Neural progenitor cell (in vitro differentiated cells): ENCODE measurements around the gene GPR37L1. TPM values are rescaled to one million over a fixed set of nuclear protein-coding genes. Genes with fewer than 3 reads are reported as not detected.

Experiments
- DNase-seq: peaks from one replicate; pipeline ENCODE4 v3.0.0-alpha.2; 2016; ENCODE audit warnings: low spot score
- H2AFZ ChIP-seq: fragments of 200-600 bp; sonication (generic); replicated peaks from 2 replicates; pipeline ENCODE4 v1.6.1; 2016; ENCODE audit warnings: antibody characterized with exemption
- H3F3A ChIP-seq: fragments of 200-600 bp; sonication (generic); 2 replicates; pipeline ENCODE4 v1.6.1; 2016; ENCODE audit warnings: antibody characterized with exemption, low read depth
- H3K27ac ChIP-seq: fragments of 200-600 bp; sonication (generic); 2 replicates; pipeline ENCODE4 v1.5.1; 2016; ENCODE audit warnings: mild to moderate bottlenecking
- H3K27me3 ChIP-seq: fragments of 200-600 bp; sonication (generic); 2 replicates; pipeline ENCODE4 v1.6.1; 2016; ENCODE audit warnings: mild to moderate bottlenecking, moderate library complexity
- H3K36me3 ChIP-seq: fragments of 200-600 bp; sonication (generic); 2 replicates; pipeline ENCODE4 v1.5.1; 2016
- H3K4me1 ChIP-seq: fragments of 200-600 bp; sonication (generic); 2 replicates; pipeline ENCODE4 v1.6.1; 2016; ENCODE audit warnings: mixed run types
- H3K4me2 ChIP-seq: fragments of 200-600 bp; sonication (generic); 2 replicates; pipeline ENCODE4 v1.6.1; 2016
- H3K4me3 ChIP-seq: fragments of 200-600 bp; sonication (generic); 2 replicates; pipeline ENCODE4 v1.5.1; 2016
- H3K79me2 ChIP-seq: fragments of 200-600 bp; sonication (generic); 2 replicates; pipeline ENCODE4 v1.6.1; 2016; ENCODE audit warnings: low read depth
- H3K9ac ChIP-seq: fragments of 200-600 bp; sonication (generic); 2 replicates; pipeline ENCODE4 v1.6.1; 2016
- H3K9me3 ChIP-seq: fragments of 200-600 bp; sonication (generic); 2 replicates; pipeline ENCODE4 v1.5.1; 2016; ENCODE audit warnings: low read depth
- H4K20me1 ChIP-seq: fragments of 200-600 bp; sonication (generic); 2 replicates; pipeline ENCODE4 v1.6.1; 2016; ENCODE audit warnings: low read depth
- H3K27ac Mint-ChIP-seq: 3 replicates; pipeline ENCODE4 v1.8.0; 2021; ENCODE audit warnings: mixed read lengths
- H3K27me3 Mint-ChIP-seq: 2 replicates; pipeline ENCODE4 v1.8.0; 2022; ENCODE audit warnings: low read depth, mild to moderate bottlenecking, inconsistent platforms, moderate library complexity, mixed read lengths; ENCODE audit not compliant: insufficient read depth
- H3K36me3 Mint-ChIP-seq: 3 replicates; pipeline ENCODE4 v1.8.0; 2021; ENCODE audit warnings: mixed read lengths
- H3K4me1 Mint-ChIP-seq: 3 replicates; pipeline ENCODE4 v1.8.0; 2021; ENCODE audit warnings: mixed read lengths
- H3K4me3 Mint-ChIP-seq: 3 replicates; pipeline ENCODE4 v1.8.0; 2021; ENCODE audit warnings: mild to moderate bottlenecking, moderate library complexity, mixed read lengths
- H3K9me3 Mint-ChIP-seq: 3 replicates; pipeline ENCODE4 v1.8.0; 2020; ENCODE audit warnings: mixed read lengths
- EZH2 ChIP-seq: fragments of 200-600 bp; sonication (generic); IDR thresholded peaks from 2 replicates; pipeline ENCODE4 v1.6.1; 2017; ENCODE audit warnings: antibody characterized with exemption, mild to moderate bottlenecking, moderate library complexity
- EZH2phosphoT487 ChIP-seq: fragments of 200-600 bp; sonication (generic); IDR thresholded peaks from 2 replicates; pipeline ENCODE4 v1.6.1; 2017; ENCODE audit warnings: antibody characterized with exemption
- total RNA-seq: library from RNA; depleted of rRNA; stranded (reverse); fragments of >200 nt; gene quantifications from 2 replicates; pipeline ENCODE4 v1.2.3, GENCODE V29; 2015; ENCODE audit warnings: low replicate concordance
- TF ChIP-seq, protein P1 (sequence below): fragments of 200-600 bp; sonication (generic); IDR thresholded peaks from 2 replicates; pipeline ENCODE4 v1.5.1; 2017; ENCODE audit warnings: antibody characterized with exemption, mild to moderate bottlenecking

The GPR37L1 gene
- total RNA-seq, 1 donor from 2014 or later: not detected

DNA sequence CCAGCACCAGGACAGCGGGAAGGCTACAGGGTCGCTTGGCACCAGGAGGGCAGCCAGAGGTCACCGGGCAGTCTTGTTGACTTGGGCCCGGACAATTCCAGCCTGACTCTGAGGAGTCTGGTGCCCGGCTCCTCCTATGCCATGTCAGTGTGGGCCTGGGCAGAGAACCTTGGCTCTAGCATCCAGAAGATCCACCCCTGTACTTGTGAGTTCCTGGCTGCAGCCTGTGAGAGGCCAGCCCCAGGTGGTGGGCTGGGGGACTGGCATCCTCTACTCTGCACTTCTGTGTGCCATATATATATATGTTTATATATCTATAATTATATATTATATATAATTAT is 49.3 kb downstream of the GPR37L1 start:
- H3K4me1 ChIP-seq: no peaks in the 10 kb centered on the region
- no peak for DNase-seq
- H3K79me2 ChIP-seq: no peaks in the 10 kb centered on the region
- Mint-ChIP-seq H3K4me1 (peaks cover 4% of the 10 kb centered on the region), H3K36me3 (no peaks in the 10 kb centered on the region), H3K9me3 (no peaks in the 10 kb centered on the region), H3K4me3 (no peak overlapping the region), H3K27me3 (peaks cover 9% of the 10 kb centered on the region), H3K27ac (no peak overlapping the region)
- no peak overlapping the region for H3K9ac ChIP-seq
- no peak overlapping the region for H3K4me2 ChIP-seq
- TF ChIP-seq EZH2phosphoT487 (no peak), EZH2 (no peak)
- TF ChIP-seq, protein P1, sequence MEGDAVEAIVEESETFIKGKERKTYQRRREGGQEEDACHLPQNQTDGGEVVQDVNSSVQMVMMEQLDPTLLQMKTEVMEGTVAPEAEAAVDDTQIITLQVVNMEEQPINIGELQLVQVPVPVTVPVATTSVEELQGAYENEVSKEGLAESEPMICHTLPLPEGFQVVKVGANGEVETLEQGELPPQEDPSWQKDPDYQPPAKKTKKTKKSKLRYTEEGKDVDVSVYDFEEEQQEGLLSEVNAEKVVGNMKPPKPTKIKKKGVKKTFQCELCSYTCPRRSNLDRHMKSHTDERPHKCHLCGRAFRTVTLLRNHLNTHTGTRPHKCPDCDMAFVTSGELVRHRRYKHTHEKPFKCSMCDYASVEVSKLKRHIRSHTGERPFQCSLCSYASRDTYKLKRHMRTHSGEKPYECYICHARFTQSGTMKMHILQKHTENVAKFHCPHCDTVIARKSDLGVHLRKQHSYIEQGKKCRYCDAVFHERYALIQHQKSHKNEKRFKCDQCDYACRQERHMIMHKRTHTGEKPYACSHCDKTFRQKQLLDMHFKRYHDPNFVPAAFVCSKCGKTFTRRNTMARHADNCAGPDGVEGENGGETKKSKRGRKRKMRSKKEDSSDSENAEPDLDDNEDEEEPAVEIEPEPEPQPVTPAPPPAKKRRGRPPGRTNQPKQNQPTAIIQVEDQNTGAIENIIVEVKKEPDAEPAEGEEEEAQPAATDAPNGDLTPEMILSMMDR: no peak
- H3K27me3 ChIP-seq: no peaks in the 10 kb centered on the region
- no peaks in the 10 kb centered on the region for H3K9me3 ChIP-seq
- H4K20me1 ChIP-seq: no peaks in the 10 kb centered on the region
- no peak overlapping the region for H3K27ac ChIP-seq
- no peak overlapping the region for H2AFZ ChIP-seq
- peaks cover 4% of the 10 kb centered on the region for H3F3A ChIP-seq
- no peaks in the 10 kb centered on the region for H3K36me3 ChIP-seq
- H3K4me3 ChIP-seq: no peak overlapping the region

DNA sequence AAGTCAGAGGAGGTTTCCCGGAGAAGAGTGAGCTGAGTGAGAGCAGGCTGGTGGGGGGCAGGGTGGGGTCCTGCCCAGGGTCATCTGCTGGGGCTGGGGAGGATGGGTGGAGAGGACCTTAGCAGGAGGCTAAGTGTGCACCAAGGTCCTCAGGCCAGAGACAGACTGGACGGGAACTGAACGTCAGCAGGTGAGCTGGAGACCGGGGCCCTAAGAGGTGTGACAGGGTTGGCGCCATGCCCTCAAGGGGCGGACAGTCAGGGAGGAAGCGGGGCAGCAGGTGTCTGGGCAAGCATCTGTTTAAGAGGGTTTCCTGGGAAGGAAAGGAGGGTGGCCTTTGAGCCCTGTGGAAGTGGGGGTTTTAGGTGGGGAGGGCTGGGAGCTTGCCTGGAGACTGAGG is 51.3 kb downstream of the GPR37L1 start:
- no peak overlapping the region for H3K4me3 ChIP-seq
- H3K4me3 Mint-ChIP-seq: no peak overlapping the region
- no peak overlapping the region for H3K27ac Mint-ChIP-seq
- H3K36me3 ChIP-seq: no peaks in the 10 kb centered on the region
- H4K20me1 ChIP-seq: no peaks in the 10 kb centered on the region
- peaks cover 7% of the 10 kb centered on the region for H3K27me3 Mint-ChIP-seq
- H2AFZ ChIP-seq: no peak overlapping the region
- no peaks in the 10 kb centered on the region for H3K4me1 ChIP-seq
- no peaks in the 10 kb centered on the region for H3K27me3 ChIP-seq
- no peak overlapping the region for H3K27ac ChIP-seq
- no peaks in the 10 kb centered on the region for H3K4me1 Mint-ChIP-seq
- H3K36me3 Mint-ChIP-seq: no peaks in the 10 kb centered on the region
- no peaks in the 10 kb centered on the region for H3K79me2 ChIP-seq
- H3F3A ChIP-seq: peaks cover 4% of the 10 kb centered on the region
- no peak overlapping the region for H3K9ac ChIP-seq
- TF ChIP-seq EZH2 (no peak), EZH2phosphoT487 (no peak)
- TF ChIP-seq, protein P1: no peak
- no peaks in the 10 kb centered on the region for H3K9me3 Mint-ChIP-seq
- no peak for DNase-seq
- H3K9me3 ChIP-seq: no peaks in the 10 kb centered on the region
- no peak overlapping the region for H3K4me2 ChIP-seq

DNA sequence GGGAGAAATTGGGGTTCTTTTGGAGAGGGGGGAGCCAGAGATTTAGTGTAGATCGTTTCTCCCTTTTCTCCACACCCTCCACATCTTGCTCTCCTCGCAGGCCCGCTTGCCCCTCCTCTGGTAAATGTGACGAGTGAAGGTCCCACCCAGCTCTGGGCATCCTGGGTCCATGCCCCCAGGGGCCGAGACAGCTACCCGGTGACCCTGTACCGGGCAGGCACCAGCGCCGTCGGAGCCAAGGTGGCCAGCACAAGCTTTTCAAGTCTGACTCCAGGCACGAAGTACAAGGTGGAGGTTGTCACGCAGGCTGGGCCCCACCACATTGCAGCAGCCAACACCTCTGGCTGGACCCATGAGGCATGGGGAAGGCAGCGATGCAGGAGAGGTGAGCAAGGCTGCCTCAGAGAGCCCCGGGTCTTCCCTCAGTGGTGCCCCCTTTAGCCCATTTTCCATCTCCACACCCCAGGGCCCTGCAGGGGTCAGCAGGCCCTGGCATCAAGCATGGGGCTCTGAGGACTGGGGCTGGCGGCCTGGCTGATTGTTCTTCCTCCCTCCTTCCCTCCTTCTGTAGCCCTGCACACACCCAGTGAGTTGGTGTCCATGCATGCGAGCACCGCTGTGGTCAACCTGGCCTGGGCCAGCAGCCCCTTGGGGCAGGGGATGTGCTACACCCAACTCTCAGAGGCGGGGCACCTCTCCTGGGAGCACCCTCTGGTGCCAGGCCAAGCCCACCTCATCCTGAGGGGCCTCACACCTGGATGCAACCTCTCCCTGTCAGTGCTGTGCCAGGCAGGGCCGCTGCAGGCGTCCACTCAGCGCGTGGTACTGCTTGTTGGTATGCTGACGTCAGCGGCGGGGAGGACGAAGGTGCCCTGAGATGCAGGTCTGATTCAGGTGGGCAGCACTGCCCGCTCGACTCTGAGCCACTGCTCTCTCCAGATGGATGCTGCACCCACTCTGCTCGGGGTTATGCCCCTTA is 54.5 kb downstream of the GPR37L1 start:
- Histone ChIP-seq H3K27me3 (no peaks in the 10 kb centered on the region), H3K4me1 (no peaks in the 10 kb centered on the region), H3K79me2 (no peaks in the 10 kb centered on the region), H3F3A (no peaks in the 10 kb centered on the region), H3K36me3 (no peaks in the 10 kb centered on the region), H3K4me3 (no peak overlapping the region), H4K20me1 (no peaks in the 10 kb centered on the region), H3K9me3 (no peaks in the 10 kb centered on the region), H3K27ac (no peak overlapping the region), H3K9ac (no peak overlapping the region), H2AFZ (no peak overlapping the region), H3K4me2 (no peak overlapping the region)
- Mint-ChIP-seq H3K27me3 (peaks cover 5% of the 10 kb centered on the region), H3K4me3 (no peak overlapping the region), H3K27ac (no peak overlapping the region), H3K9me3 (no peaks in the 10 kb centered on the region), H3K36me3 (no peaks in the 10 kb centered on the region), H3K4me1 (peaks cover 3% of the 10 kb centered on the region)
- DNase-seq: no peak
- TF ChIP-seq EZH2phosphoT487: no peak
- no peak for TF ChIP-seq EZH2
- TF ChIP-seq, protein P1: peak; percentile 5
